ENCODE data around the gene SLC30A2.

Gene SLC30A2

DNA sequence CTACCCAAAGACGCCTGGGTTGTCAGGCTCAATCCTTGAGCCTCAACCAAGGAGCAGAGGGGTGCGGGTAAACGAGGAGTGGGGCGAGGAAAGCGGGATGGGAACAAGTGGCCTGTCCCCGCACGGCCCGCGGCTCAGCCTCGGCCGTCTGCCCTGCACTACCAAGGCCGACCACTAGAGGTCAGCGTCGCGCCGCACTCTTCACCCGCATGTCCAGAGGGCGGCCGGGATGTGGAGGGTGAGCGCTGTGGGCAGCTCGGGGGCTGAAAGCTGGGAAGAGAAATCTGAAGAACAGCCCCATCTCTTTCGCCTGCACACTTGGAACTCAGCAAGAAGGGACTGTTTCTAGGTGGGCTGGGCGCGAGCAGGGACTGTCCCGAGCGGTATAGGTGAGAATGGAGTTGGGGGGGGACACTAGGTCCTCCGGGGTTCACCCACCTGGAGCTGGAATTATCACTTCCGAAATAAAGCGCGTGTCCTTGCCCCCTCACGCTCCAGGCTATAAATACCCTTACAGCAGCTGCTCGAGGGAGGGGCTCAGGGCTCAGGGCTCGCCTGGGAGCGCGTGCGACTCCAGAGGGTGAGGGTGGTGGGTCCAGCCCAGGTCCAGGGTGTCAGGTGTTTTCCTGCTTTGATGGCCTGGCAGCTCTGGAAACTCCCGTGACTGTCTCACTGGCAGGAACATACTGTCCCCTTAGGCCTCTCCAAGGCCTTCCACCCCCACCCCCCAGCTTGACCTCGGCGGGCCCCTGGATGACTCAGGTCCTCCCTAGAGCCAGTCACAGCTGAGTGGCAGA lies 9.8 kb downstream of the SLC30A2 start:
- TF ChIP-seq, protein P1, sequence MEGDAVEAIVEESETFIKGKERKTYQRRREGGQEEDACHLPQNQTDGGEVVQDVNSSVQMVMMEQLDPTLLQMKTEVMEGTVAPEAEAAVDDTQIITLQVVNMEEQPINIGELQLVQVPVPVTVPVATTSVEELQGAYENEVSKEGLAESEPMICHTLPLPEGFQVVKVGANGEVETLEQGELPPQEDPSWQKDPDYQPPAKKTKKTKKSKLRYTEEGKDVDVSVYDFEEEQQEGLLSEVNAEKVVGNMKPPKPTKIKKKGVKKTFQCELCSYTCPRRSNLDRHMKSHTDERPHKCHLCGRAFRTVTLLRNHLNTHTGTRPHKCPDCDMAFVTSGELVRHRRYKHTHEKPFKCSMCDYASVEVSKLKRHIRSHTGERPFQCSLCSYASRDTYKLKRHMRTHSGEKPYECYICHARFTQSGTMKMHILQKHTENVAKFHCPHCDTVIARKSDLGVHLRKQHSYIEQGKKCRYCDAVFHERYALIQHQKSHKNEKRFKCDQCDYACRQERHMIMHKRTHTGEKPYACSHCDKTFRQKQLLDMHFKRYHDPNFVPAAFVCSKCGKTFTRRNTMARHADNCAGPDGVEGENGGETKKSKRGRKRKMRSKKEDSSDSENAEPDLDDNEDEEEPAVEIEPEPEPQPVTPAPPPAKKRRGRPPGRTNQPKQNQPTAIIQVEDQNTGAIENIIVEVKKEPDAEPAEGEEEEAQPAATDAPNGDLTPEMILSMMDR (IDR thresholded peaks at IDR 0.05; ENCODE audit: low read depth, low read length, missing control alignments): peak; percentile 98

DNA sequence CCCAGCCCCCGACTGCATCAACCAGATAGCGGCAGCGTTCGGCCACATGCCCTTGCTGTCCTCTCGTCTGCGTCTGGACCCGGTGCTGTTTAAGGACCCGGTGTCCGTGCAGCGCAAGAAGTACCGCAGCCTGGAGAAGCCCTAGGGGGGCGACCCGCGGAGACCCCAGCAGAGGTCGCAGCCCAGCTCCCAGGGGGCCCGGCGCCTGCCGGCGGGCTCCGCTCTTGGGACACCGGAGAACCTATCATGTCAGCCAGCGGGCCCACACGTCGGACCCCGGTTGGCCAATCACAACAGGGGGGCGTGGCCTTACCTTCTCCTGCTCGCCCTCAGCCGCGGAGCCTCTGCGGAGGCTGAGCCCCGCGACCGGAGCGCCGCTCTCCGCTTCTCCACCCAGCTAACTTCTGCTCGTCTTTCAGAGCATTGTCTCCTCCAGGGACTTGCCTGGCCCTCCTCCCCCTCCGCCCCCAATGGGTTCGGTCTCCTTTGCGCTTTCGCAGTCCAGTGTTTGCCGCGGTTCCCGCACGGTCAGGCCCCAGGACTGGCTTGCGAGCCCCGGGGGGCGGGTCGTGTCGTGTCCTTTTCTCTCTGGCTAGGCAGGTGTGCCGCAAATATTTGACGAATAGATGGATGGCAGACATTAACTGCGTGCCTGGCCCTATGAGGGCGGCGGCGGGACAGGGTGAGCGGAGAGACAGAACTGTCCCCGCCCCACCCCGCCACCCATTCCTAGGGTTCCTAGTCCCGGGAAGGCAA lies 10.5 kb downstream of the SLC30A2 start:
- peak; percentile 92 for DNase-seq
- Histone ChIP-seq H3K4me3 (ENCODE audit: low read depth, low read length) (peak overlapping the region; percentile 77), H3K27me3 (replicated peaks) (no peaks in the 10 kb centered on the region), H3K27ac (peak overlapping the region; percentile 12), H3K36me3 (replicated peaks) (no peaks in the 10 kb centered on the region)
- in situ Hi-C loops (cut with HindIII; ENCODE audit: low pct_ligation_motif_present, low sequenced_read_pairs): no loop called here
- TF ChIP-seq, protein P1 (IDR thresholded peaks at IDR 0.05; ENCODE audit: low read depth, low read length, missing control alignments): no peak

More for the DNA sequence above, 9.8 kb downstream of the SLC30A2 start:
- Histone ChIP-seq H3K27ac (no peak overlapping the region), H3K36me3 (replicated peaks) (no peaks in the 10 kb centered on the region), H3K4me3 (ENCODE audit: low read depth, low read length) (peak overlapping the region; percentile 77), H3K27me3 (replicated peaks) (no peaks in the 10 kb centered on the region)
- DNase-seq: peak; percentile 48
- in situ Hi-C loops (cut with HindIII; ENCODE audit: low pct_ligation_motif_present, low sequenced_read_pairs): no loop called here

DNA sequence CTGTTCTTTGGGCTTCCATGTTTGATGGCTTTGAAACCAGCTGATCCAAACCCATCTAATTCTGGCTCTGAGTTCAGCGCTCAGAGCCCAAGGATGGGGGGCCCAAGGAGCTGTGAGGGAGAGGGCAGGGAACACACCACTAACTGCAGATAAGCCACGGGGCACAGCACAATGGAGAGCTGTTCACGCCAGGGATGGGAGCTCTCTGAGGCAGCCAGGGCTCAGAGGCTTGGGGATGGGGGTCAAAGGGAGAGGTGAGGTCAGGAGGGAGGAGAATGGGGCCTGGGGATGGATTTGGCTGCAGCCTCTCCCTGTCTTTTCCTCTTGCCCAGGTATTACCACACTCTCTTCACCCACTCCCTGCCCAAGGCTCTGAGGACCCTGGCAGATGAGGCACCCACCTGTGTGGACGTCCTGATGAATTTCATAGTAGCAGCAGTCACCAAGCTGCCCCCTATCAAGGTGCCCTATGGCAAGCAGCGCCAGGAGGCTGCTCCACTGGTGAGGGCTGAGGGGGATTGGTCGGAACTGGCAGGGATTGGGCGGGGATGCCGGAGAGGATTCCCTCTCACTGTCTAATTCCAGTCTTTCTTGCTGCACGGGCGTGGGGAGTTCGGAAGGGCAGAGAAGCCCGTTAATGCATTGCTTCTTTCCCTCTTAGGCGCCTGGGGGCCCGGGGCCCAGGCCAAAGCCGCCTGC lies 11.3 kb downstream of the SLC30A2 start:
- Histone ChIP-seq H3K36me3 (replicated peaks) (no peaks in the 10 kb centered on the region), H3K4me3 (ENCODE audit: low read depth, low read length) (peak overlapping the region; percentile 77), H3K27ac (no peak overlapping the region), H3K27me3 (replicated peaks) (no peaks in the 10 kb centered on the region)
- no peak for DNase-seq
- in situ Hi-C loops (cut with HindIII; ENCODE audit: low pct_ligation_motif_present, low sequenced_read_pairs): no loop called here
- TF ChIP-seq, protein P1 (IDR thresholded peaks at IDR 0.05; ENCODE audit: low read depth, low read length, missing control alignments): no peak

DNA sequence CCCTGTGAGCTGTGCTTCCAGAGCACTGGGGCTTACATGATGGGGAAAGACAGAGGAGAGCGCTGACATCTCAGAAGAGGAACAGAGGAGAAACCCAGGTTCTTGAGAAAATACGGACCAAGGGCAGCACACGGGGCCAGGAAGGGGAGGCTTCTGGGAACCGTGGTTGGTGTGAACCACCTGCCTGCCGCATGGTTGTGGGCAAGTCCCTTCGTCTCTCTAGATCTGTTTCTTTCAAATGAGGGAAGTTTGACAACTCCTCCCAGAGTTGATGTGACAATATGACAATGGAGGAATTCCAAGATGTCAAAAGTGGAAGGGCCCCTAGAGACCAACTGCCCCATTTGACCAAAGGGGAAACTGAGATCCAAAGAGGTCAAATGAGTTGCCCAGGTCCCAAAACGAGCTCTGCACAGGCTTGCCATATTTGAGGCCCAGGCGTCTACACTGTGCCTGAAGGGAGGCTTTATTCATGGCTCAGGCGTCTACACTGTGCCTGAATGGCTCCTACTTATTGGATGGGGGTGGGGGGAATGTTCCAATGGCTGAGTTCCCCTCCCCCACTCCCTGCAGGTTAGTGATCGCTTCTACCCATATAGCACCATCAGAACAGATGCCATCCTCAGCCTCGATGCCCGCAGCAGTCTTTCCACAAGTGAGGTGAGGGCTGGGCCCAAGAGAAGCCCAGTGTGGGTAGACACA lies 13.1 kb downstream of the SLC30A2 start:
- Histone ChIP-seq H3K4me3 (ENCODE audit: low read depth, low read length) (no peak overlapping the region), H3K27ac (no peak overlapping the region), H3K36me3 (replicated peaks) (no peaks in the 10 kb centered on the region), H3K27me3 (replicated peaks) (no peaks in the 10 kb centered on the region)
- DNase-seq: no peak
- in situ Hi-C loops (cut with HindIII; ENCODE audit: low pct_ligation_motif_present, low sequenced_read_pairs): no loop called here
- TF ChIP-seq, protein P1 (IDR thresholded peaks at IDR 0.05; ENCODE audit: low read depth, low read length, missing control alignments): no peak

DNA sequence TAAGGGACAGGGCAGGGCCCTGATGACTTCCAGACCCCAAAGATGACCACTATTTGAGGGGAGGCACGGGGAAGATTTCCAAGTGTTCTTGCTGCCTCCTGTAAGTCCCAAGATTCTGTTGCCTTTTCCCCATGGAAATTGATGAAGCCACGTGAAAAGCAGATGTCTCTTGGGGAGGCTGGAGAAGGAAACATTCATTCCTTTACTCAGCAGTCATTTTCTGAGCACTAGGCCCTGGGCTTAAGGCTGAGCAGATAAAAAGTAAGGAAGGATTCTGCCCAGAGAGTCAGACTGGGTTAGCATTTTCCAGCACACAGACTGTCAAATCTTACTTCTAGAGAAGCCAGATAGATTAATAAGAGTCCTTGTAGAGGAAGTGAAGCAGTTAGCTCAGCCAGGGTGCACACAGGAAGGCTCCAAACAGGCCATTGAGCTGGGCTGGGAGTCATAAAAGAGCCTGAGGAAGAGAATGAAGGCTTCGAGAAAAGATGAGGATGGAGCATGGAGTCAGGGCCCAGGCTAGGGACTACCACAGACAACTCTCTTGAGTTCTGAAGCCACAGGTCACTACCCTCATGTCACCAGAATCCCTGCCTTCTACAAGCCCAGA lies 14.2 kb downstream of the SLC30A2 start:
- TF ChIP-seq, protein P1 (IDR thresholded peaks at IDR 0.05; ENCODE audit: low read depth, low read length, missing control alignments): no peak
- Histone ChIP-seq H3K36me3 (replicated peaks) (no peaks in the 10 kb centered on the region), H3K4me3 (ENCODE audit: low read depth, low read length) (no peak overlapping the region), H3K27ac (no peak overlapping the region), H3K27me3 (replicated peaks) (no peaks in the 10 kb centered on the region)
- DNase-seq: no peak
- in situ Hi-C loops (cut with HindIII; ENCODE audit: low pct_ligation_motif_present, low sequenced_read_pairs): no loop called here
